ENCODE data around the gene PRELP. TPM values are rescaled to one million over a fixed set of nuclear protein-coding genes. Genes with fewer than 3 reads are reported as not detected.
"Not testable (repeated sequence)": the region's sequence is repeated elsewhere in the genome, so short reads cannot be mapped to it uniquely, and the experiment has no call there.

PRELP gene
- total RNA-seq, 1 donor from 2014 or later: 200 TPM

- intact Hi-C loops (cut with DNase I): no loop called here
- DNase-seq (ENCODE audit: low spot score): peak; percentile 57
- ATAC-seq: peak; percentile 68
These were observed 23.5 kb upstream of the PRELP start for GRCh38 chr1:203451836-203452784.

GRCh38 chr1:203453016-203453415 is 22.6 kb upstream of the PRELP start:
- intact Hi-C loops (cut with DNase I): no loop called here
- ATAC-seq (no peak), DNase-seq (ENCODE audit: low spot score) (peak; percentile 53)

- intact Hi-C loops (cut with DNase I): no loop called here
- ATAC-seq: no peak
- DNase-seq (ENCODE audit: low spot score): no peak
These were observed 22.0 kb upstream of the PRELP start for GRCh38 chr1:203453616-203454015.

GRCh38 chr1:203454986-203455471 is 20.6 kb upstream of the PRELP start:
- intact Hi-C loops (cut with DNase I): no loop called here
- no peak for DNase-seq (ENCODE audit: low spot score)
- no peak for ATAC-seq

GRCh38 chr1:203455706-203456105 is 19.9 kb upstream of the PRELP start:
- DNase-seq (ENCODE audit: low spot score) (no peak), ATAC-seq (peak; percentile 71)
- intact Hi-C loops (cut with DNase I): no loop called here

DNA sequence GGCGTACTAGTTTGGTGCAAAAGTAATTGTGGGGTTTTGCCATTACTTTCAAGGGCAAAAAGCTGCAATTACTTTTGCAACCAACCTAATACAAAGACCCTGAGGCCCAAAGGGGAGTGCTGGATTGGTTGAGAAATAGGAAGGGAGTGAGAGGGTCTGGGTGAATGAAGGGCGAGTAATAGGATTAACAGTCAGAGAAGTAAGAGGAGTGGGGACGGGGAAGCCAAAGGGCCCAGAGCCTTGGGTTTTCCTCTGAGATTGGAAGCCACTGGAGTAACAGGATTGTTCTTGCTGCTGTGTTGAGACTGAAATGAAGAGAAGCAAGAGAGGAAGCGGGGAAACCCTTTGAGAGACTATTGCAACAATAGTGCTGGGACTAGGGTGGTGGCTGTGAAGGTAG is 19.0 kb upstream of the PRELP start:
- intact Hi-C loops (cut with DNase I): no loop called here
- DNase-seq (ENCODE audit: low spot score): no peak
- ATAC-seq: no peak

DNA sequence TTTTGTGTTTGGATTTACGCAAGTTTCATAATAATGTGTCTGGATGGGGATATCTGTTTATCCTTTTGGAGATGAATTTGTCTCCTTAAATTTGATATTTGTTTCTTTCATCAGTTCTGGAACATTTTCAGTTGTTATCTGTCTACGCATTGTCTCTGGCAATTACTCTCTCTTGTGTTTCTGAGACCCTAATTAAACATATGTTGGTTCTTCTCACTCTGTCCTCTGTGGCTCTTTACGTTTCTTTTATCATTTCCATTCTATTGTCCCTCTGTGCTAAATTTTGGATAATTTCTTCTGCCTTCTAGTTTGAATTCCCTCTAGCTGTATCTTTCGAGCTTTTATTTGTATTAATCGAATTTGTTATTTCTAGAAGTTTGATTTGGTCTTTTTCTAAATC is 17.5 kb upstream of the PRELP start:
- intact Hi-C loops (cut with DNase I): no loop called here
- ATAC-seq (no peak), DNase-seq (ENCODE audit: low spot score) (no peak)

DNA sequence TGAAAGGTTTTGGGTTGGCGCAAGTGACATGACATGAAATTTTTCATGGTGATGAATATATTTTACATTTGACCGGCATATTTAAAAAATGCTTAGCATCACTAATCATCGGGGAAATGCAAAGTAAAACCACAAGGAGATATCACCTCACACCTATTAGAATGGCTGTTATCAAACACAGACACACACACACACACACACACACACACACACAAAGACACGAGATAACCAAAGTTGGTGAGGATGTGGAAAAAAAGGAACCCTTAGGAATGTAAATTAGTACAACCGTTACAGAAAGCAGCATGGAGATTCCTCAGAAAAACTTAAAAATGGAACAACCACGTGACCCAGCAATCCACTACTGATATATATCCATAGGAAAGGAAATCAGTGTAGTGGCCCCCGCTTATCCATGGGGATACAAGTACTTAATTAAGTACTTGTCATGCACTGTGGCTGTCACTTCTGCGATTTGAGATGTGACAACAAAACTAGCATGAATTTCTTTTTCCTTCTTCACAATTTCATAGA is 15.9 kb upstream of the PRELP start:
- DNase-seq (ENCODE audit: low spot score) (no peak), ATAC-seq (no peak)
- intact Hi-C loops (cut with DNase I): no loop called here

DNA sequence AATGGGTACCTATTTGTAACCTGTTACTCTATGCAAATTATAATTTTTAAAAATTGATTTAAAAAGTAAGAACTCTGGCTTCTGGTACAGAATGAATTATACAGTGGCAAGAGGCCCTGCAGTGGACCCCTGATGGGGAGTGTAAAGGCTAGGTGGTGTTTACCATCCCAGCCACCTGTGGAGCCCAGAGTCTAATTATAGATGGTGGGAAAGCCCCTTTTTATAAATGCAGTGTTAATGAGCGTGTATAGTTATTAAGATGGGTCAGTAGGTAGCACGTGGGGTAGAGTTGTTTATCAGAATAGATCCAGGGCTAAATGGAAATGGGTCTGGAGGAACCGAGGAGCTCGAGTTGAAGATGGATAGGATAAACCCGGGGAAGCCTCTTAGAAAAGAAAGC is 13.9 kb upstream of the PRELP start:
- DNase-seq (ENCODE audit: low spot score): no peak
- intact Hi-C loops (cut with DNase I): no loop called here
- no peak for ATAC-seq

DNA sequence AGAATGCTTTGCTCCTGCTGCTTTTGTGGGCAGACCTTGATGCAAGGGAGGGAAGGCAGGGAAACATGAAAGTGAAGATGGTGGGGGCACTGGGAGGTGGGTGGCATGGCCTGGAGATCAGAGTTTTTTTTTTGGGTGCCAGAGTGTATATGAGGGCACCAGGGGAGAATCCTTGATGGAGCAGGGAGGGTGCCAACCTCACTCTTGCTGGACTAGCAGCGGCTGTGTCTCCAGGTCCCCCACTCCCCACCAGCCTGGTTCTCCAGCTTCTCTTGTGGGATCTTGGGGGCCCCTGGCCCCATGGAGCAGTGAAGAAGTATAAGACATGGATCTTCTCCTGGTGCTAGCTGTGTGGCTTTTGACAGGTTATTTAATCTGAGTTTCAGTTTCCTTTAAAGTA is 13.5 kb upstream of the PRELP start:
- DNase-seq (ENCODE audit: low spot score): no peak
- intact Hi-C loops (cut with DNase I): no loop called here

DNA sequence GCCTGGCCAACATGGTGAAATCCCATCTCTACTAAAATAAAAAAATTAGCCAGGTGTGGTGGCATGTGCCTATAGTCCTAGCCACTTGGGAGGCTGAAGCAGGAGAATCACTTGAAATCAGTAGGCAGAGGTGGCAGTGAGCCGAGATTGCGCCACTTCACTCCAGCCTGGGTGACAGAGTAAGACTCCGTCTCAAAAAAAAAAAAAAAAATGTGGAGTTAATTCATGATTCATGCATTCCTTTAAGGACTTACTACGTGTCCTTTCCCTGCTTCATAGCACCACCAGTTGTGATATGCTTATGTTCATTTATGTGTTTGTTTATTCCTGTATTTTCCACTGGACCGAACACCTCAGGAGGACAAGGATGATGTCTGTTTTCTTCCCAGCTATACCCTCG is 12.7 kb upstream of the PRELP start:
- DNase-seq (ENCODE audit: low spot score) (no peak), ATAC-seq (no peak)
- intact Hi-C loops (cut with DNase I): no loop called here

More for the DNA sequence above, 13.5 kb upstream of the PRELP start:
- ATAC-seq: no peak

DNA sequence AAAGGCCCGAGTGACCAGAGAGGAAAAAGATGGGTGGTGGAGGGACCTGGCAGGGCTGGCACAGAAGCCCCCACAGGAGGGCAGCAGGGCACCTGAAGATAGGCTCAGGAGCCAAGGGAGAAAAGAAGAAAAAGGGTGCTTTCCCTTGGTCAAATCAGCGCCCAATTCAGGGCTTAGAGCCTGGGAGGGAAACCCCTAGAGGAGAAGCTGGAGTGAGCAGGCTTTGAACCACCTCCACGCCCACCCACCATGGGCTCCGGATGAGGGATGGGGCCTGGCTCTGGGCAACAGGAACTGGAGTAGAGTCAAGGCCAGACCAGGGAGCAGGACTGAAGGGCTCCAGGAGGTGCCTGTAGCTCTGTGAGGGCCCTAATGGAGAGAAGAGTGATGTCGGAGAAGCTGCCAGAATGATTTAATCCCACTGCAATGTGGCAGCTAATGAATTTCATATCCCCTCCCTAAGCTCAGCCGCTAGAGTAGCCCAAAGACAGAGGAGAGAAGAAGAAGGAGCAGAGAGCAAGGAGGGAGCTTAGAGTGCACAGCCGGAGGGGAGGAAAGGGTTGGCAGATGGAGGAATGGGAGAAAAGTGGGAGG is 12.0 kb upstream of the PRELP start:
- ATAC-seq (no peak), DNase-seq (ENCODE audit: low spot score) (no peak)
- intact Hi-C loops (cut with DNase I): no loop called here

GRCh38 chr1:203464226-203464625 is 11.4 kb upstream of the PRELP start:
- intact Hi-C loops (cut with DNase I): no loop called here
- ATAC-seq: no peak
- no peak for DNase-seq (ENCODE audit: low spot score)

- DNase-seq (ENCODE audit: low spot score): no peak
- intact Hi-C loops (cut with DNase I): no loop called here
These were observed 10.9 kb upstream of the PRELP start for GRCh38 chr1:203464743-203465142.

GRCh38 chr1:203465146-203465798 is 10.3 kb upstream of the PRELP start:
- intact Hi-C loops (cut with DNase I): no loop called here
- ATAC-seq: peak; percentile 78
- DNase-seq (ENCODE audit: low spot score): no peak

More at GRCh38 chr1:203464743-203465142, 10.9 kb upstream of the PRELP start:
- peak; percentile 20 for ATAC-seq

- intact Hi-C loops (cut with DNase I): no loop called here
These were observed 9.7 kb upstream of the PRELP start for GRCh38 chr1:203465948-203466347.

DNA sequence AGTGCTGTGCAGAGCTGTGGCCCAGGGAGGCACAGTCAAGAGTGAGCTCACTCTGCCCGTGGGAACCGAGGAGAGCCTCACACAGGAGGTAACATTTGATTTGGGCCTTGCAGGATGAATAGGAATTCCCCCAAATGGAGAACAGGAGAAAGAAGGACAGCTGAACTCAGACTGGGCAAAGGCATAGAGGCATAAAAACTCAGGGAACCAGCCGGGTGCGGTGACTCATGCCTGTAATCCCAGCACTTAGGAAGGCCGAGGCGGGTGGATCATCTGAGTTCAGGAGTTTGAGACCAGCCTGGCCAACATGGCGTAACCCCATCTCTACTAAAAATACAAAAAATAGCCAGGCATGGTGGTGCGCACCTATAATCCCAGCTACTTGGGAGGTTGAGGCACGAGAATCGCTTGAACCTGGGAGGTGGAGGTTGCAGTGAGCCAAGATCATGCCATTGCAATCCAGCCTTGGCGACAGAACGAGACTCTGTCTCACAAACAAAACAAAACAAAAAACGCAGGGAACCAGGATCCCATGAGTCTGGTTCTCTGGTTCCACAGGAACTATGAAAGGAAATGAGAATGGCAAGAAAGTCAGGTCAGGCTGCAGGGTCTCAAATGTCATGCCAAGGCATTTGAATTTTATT is 8.6 kb upstream of the PRELP start:
- ATAC-seq; intact Hi-C loops (cut with DNase I); DNase-seq (ENCODE audit: low spot score): not testable (repeated sequence)

More at GRCh38 chr1:203465948-203466347, 9.7 kb upstream of the PRELP start:
- ATAC-seq (peak; percentile 87), DNase-seq (ENCODE audit: low spot score) (peak; percentile 88)

DNA sequence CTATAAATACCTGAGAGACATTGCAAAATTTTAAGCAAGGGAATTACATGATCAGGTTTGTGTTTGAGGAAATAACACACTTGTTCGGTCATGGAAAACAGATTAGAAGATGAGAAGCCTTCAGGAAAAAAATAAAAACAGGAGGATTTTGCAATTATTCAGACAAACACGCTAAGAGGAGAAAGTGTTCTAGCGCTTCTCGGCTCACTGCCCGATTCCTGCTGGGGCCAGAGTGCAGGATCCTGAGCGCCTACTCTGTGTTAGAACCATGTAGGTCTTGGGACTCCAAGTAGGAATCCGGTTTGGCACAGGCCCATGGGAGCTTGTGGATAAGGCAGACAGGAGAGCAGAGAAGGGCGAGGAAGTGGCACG is 8.1 kb upstream of the PRELP start:
- ATAC-seq: peak; percentile 72
- peak; percentile 91 for DNase-seq (ENCODE audit: low spot score)
- intact Hi-C loops (cut with DNase I): no loop called here

GRCh38 chr1:203468326-203468725 is 7.3 kb upstream of the PRELP start:
- DNase-seq (ENCODE audit: low spot score) (no peak), ATAC-seq (no peak)
- intact Hi-C loops (cut with DNase I): no loop called here

Measured in sciatic nerve (tissue), 2 donors.